Mucosa of descending colon (tissue), 3 donors: ENCODE measurements around the gene HTT. TPM values are rescaled to one million over a fixed set of nuclear protein-coding genes. Genes with fewer than 3 reads are reported as not detected.

ENCODE experiments used
- ATAC-seq: fragments of 200-7000 bp; cut with Tn5 transposase; one replicate; pipeline ENCODE4 v1.9.1; 2020; ENCODE audit warnings: mild to moderate bottlenecking, moderate library complexity
- DNase-seq, 3 donors: peaks; one replicate each; pipeline ENCODE4 v3.0.0-alpha.2; 2020
- H3K36me3 ChIP-seq: fragments of 200-600 bp; one replicate; pipeline ENCODE4 v1.8.0; 2021; ENCODE audit warnings: low read depth, mild to moderate bottlenecking
- H3K4me1 ChIP-seq: fragments of 200-600 bp; one replicate; pipeline ENCODE4 v1.8.0; 2021; ENCODE audit warnings: low read depth, mild to moderate bottlenecking
- H3K4me3 ChIP-seq: fragments of 200-600 bp; one replicate; pipeline ENCODE4 v1.8.0; 2021; ENCODE audit warnings: mild to moderate bottlenecking
- H3K9me3 ChIP-seq: fragments of 200-600 bp; one replicate; pipeline ENCODE4 v1.8.0; 2021; ENCODE audit warnings: mild to moderate bottlenecking
- intact Hi-C, 2 donors: fragments of 100-400 bp; cut with DNase I in 1 of 2; cut with micrococcal nuclease in 1 of 2; formaldehyde crosslinking; loops; one replicate each; pipeline versions ENCODE4 v1.11.0 to v1.11.1; 2022; cut with DNase I, micrococcal nuclease
- total RNA-seq, 3 donors: library from RNA; stranded (reverse); fragmentation: NEBNext Ultra II Directional in 2 of 3; extraction: Animal tissue kit (Norgen Biotek cat#: 25700) in 2 of 3; gene quantifications; one replicate each; pipeline versions ENCODE4 v1.2.1 to v1.2.4, GENCODE V29; 2021 to 2023
- TF ChIP-seq, protein P1 (sequence below): fragments of 200-600 bp; IDR thresholded peaks from one replicate; pipeline ENCODE4 v1.8.0; 2022; ENCODE audit warnings: antibody characterized with exemption, mild to moderate bottlenecking
- donor health status: DM: no; HTN: no; CAD: no; lungs with moderate emphysema.
- donor health status: DM: no; HTN: no; CAD: no.
- donor health status: DM: no; HTN: yes; CAD: no.

Gene HTT
- total RNA-seq, 3 donors from 2014 or later, result 51.3 to 71.8 (median 67.5) TPM

DNA sequence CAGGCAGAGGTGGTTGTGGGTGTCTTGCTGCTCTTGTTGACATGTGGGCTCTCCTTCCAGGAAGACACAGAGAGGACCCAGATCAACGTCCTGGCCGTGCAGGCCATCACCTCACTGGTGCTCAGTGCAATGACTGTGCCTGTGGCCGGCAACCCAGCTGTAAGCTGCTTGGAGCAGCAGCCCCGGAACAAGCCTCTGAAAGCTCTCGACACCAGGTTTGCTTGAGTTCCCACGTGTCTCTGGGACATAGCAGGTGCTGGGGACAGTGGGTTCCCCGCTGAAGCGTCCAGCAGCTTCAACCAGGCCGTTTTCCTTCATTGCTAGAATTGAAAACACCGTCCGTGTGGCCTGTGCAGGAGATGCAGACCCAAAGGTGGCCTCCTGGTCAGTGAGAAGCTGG, 148.9 kb downstream of the HTT start:
- Histone ChIP-seq H3K9me3 (no peaks in the 10 kb centered on the region), H3K4me1 (no peaks in the 10 kb centered on the region), H3K4me3 (no peak overlapping the region), H3K36me3 (peaks cover 7% of the 10 kb centered on the region)
- ATAC-seq (no peak), DNase-seq (no peak)
- intact Hi-C loops, result no loop called here
- TF ChIP-seq, protein P1, sequence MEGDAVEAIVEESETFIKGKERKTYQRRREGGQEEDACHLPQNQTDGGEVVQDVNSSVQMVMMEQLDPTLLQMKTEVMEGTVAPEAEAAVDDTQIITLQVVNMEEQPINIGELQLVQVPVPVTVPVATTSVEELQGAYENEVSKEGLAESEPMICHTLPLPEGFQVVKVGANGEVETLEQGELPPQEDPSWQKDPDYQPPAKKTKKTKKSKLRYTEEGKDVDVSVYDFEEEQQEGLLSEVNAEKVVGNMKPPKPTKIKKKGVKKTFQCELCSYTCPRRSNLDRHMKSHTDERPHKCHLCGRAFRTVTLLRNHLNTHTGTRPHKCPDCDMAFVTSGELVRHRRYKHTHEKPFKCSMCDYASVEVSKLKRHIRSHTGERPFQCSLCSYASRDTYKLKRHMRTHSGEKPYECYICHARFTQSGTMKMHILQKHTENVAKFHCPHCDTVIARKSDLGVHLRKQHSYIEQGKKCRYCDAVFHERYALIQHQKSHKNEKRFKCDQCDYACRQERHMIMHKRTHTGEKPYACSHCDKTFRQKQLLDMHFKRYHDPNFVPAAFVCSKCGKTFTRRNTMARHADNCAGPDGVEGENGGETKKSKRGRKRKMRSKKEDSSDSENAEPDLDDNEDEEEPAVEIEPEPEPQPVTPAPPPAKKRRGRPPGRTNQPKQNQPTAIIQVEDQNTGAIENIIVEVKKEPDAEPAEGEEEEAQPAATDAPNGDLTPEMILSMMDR, result no peak

DNA sequence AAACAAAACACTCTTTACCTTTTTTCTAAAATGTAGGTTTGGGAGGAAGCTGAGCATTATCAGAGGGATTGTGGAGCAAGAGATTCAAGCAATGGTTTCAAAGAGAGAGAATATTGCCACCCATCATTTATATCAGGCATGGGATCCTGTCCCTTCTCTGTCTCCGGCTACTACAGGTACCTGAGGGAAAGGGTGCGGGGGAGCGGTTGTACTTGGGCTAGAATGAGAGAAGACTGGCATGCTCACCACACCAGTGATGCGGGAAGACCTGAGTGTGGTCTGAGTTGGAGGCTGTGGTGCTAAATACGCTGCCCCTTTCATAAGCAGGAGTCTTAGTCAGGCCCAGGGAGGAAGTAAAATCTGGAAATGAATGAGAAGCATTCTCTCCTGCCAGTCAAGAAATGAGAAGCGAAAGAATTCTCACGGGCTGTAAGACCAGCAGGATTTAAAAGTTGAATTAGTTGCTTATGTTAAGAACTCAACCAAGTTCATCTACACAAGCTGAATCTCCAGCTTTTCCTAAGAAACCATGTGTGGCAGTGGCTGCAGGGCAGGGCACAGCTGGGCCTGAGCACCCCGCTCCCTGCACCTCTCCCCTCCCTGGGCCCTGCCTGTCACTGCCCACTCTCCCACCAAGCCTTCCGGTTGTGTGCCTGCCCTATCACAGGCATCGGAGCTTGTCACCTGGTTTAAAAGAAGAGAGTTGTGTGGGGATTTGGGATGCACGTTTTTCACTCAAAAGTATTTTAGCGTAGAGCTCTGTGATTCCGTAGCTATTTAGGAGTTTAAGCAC, 149.7 kb downstream of the HTT start:
- H3K36me3 ChIP-seq, result peaks cover 7% of the 10 kb centered on the region

DNA sequence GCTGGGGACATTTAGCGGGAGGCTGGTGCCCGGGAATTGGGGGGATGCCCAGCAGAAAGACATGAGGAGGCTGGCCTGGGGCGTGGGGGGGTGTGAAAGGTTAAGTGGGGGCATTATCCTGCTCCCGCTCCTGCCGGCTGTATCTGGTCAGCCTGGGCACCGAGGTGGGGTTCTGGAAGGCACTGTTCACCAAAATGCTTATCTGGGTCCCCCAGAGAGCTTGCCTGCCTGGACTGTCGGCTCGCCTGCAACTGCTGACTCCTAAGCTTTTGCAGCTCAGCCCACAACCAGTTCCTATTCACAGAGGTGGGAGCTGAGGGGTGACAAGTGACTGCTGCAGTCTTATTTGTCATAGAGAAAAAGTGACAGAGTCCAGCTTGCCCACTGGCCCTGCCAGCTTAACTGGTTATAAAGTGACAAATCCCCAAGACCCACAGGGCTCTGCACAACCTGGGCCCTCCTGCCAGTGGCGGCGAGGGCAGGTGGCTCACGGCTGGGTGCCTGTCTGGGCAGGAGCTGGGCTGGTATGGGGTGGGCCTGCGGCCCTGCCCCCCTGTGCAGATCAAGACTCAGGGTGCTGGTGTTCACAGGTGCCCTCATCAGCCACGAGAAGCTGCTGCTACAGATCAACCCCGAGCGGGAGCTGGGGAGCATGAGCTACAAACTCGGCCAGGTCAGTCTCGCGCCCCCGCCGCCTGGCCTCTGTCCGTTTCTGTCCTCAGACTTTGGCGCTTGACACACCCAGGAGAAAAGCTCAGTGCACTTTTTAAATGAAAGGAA, 150.8 kb downstream of the HTT start:
- ATAC-seq, result no peak
- no peaks in the 10 kb centered on the region for H3K9me3 ChIP-seq
- DNase-seq, result peak in 1 of 3 donors; percentile 40
- TF ChIP-seq, protein P1, result no peak
- H3K4me1 ChIP-seq, result no peaks in the 10 kb centered on the region
- no peak overlapping the region for H3K4me3 ChIP-seq
- intact Hi-C loops, result no loop called here
- peaks cover 12% of the 10 kb centered on the region for H3K36me3 ChIP-seq

More for the DNA sequence above, 149.7 kb downstream of the HTT start:
- intact Hi-C loops, result no loop called here
- ATAC-seq (no peak), DNase-seq (no peak)
- Histone ChIP-seq H3K9me3 (no peaks in the 10 kb centered on the region), H3K4me3 (no peak overlapping the region), H3K4me1 (no peaks in the 10 kb centered on the region)
- TF ChIP-seq, protein P1, result no peak

DNA sequence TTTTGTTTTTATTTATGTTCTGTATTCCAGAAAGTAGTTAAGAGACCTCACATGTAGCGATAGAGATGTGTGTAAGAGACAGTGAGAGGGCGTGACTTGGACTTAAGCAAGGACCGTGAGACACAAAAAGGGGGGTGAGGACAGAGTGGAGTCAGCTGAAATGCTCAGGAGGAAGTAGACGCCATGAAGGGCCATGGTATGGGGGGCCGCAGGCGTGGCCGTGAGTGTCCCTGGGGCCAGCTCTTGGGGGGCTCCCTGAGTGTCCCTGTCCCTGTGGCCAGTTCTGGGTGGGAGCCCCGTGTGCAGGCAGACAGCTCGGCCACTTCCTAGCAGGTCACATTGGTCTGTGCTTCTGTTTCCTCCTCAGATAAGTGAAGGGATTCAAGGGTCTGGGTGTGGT, 151.5 kb downstream of the HTT start:
- intact Hi-C loops, result no loop called here
- ATAC-seq, result peak; percentile 33
- TF ChIP-seq, protein P1, result no peak
- DNase-seq, result peak in 2 of 3 donors; percentile 18 to 42
- no peaks in the 10 kb centered on the region for H3K4me1 ChIP-seq
- no peak overlapping the region for H3K4me3 ChIP-seq
- H3K9me3 ChIP-seq, result no peaks in the 10 kb centered on the region
- H3K36me3 ChIP-seq, result peaks cover 12% of the 10 kb centered on the region

DNA sequence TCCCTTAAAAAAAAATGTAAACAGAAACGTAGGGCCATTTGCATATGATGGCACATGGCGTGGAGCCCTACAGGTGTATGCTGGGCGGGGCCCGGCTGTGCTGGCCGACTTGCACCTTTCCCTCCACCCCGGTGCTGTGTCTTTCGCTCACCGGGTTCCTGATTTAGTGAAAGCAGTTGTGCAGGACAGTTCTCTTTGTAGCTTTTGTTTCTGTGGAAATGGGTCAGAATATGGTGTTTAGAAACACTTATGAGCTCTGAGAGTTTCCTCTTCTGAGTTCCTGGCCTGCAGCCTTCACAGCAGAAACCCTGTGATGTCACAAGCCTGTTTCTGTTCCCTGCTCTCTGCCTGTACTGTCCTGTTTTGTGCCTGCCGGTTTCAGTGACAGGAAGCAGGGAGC, 152.0 kb downstream of the HTT start:
- TF ChIP-seq, protein P1, result no peak
- no peaks in the 10 kb centered on the region for H3K4me1 ChIP-seq
- peaks cover 12% of the 10 kb centered on the region for H3K36me3 ChIP-seq
- no peaks in the 10 kb centered on the region for H3K9me3 ChIP-seq
- intact Hi-C loops, result no loop called here
- DNase-seq (peak; percentile 49 to 51 (median 51)), ATAC-seq (peak; percentile 82)
- H3K4me3 ChIP-seq, result no peak overlapping the region
